Type B pancreatic cell (in vitro differentiated cells): Measurements from ENCODE around the gene ACTA2. TPM values are rescaled to one million over a fixed set of nuclear protein-coding genes. Genes with fewer than 3 reads are reported as not detected.
A peak's percentile ranks its signal among the peaks of the same experiment; 100 is the strongest.

ENCODE experiments used
- DNase-seq: peaks from one replicate; pipeline ENCODE4 v3.0.0; 2021; ENCODE audit warnings: mixed read lengths; ENCODE audit not compliant: unreplicated experiment; ENCODE audit errors: extremely low spot score
- H3K27ac Mint-ChIP-seq: 2 replicates; pipeline ENCODE4 v1.8.0; 2021; ENCODE audit warnings: mild to moderate bottlenecking, mixed read lengths
- H3K27me3 Mint-ChIP-seq: 2 replicates; pipeline ENCODE4 v1.8.0; 2021; ENCODE audit warnings: mixed read lengths
- H3K36me3 Mint-ChIP-seq: 2 replicates; pipeline ENCODE4 v1.8.0; 2021; ENCODE audit warnings: mixed read lengths
- H3K4me1 Mint-ChIP-seq: one replicate; pipeline ENCODE4 v1.8.0; 2021; ENCODE audit warnings: mixed read lengths; ENCODE audit not compliant: unreplicated experiment
- H3K4me3 Mint-ChIP-seq: 2 replicates; pipeline ENCODE4 v1.8.0; 2021; ENCODE audit warnings: mild to moderate bottlenecking, mixed read lengths
- H3K9me3 Mint-ChIP-seq: 2 replicates; pipeline ENCODE4 v1.8.0; 2021; ENCODE audit warnings: mixed read lengths
- CTCF ChIP-seq: fragments of 200-600 bp; sonication (generic); conservative IDR thresholded peaks from 2 replicates; pipeline ENCODE4 v1.5.0; 2021; ENCODE audit warnings: antibody characterized with exemption, mild to moderate bottlenecking
- total RNA-seq: library from RNA; stranded (reverse); gene quantifications from 2 replicates; pipeline ENCODE4 v1.2.1, GENCODE V29; 2021; ENCODE audit warnings: low replicate concordance

The ACTA2 gene
- total RNA-seq, 1 donor from 2014 or later = 76.5 TPM

DNA sequence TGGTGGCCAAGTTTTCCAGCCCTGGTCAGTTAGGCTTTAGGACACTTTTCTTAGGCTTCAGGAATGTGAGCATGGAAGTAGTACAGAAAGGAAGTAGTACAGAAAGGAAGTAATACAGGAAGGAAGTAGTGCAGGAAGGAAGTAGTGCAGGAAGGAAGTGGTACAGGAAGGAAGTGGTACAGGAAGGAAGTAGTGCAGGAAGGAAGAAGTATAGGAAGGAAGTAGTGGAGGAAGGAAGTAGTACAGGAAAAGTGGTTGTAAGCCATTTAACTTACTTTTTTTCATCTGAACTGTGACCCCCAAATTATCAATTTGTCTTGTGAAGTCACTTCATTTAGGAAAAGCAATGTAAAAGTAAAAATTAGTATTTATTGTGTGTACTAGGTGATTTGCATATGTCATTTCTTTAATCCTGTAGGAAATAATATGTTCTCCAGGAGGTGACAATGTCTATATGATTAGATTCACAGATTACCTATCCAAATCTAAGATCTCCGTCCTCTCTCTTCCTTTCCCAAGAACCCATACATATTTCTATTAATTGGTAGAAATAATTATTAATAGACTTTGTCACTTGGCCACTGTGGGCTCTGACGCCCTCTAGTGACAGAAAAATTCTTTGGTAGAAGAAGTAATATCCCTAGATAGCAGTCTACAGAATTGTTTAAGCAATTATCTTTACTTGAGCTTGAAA, 34.1 kb upstream of the ACTA2 start:
- Mint-ChIP-seq H3K27me3 (peaks cover 13% of the 10 kb centered on the region), H3K9me3 (no peaks in the 10 kb centered on the region), H3K27ac (no peak overlapping the region), H3K36me3 (no peaks in the 10 kb centered on the region), H3K4me3 (no peak overlapping the region), H3K4me1 (peaks cover 20% of the 10 kb centered on the region)
- no peak for DNase-seq
- peak; percentile 78 for TF ChIP-seq CTCF

- Mint-ChIP-seq H3K36me3 (no peaks in the 10 kb centered on the region), H3K27ac (no peak overlapping the region), H3K4me1 (peaks cover 16% of the 10 kb centered on the region), H3K9me3 (no peaks in the 10 kb centered on the region), H3K27me3 (no peaks in the 10 kb centered on the region), H3K4me3 (no peak overlapping the region)
- no peak for DNase-seq
- TF ChIP-seq CTCF = no peak
Measured at GRCh38 chr10:88984525-88984924, 32.0 kb upstream of the ACTA2 start.

- no peaks in the 10 kb centered on the region for H3K27me3 Mint-ChIP-seq
- no peaks in the 10 kb centered on the region for H3K36me3 Mint-ChIP-seq
- no peak for DNase-seq
- peaks cover 21% of the 10 kb centered on the region for H3K4me1 Mint-ChIP-seq
- H3K4me3 Mint-ChIP-seq = no peak overlapping the region
- TF ChIP-seq CTCF = no peak
- no peak overlapping the region for H3K27ac Mint-ChIP-seq
- no peaks in the 10 kb centered on the region for H3K9me3 Mint-ChIP-seq
Measured at GRCh38 chr10:88983939-88984338, 31.4 kb upstream of the ACTA2 start.

DNA sequence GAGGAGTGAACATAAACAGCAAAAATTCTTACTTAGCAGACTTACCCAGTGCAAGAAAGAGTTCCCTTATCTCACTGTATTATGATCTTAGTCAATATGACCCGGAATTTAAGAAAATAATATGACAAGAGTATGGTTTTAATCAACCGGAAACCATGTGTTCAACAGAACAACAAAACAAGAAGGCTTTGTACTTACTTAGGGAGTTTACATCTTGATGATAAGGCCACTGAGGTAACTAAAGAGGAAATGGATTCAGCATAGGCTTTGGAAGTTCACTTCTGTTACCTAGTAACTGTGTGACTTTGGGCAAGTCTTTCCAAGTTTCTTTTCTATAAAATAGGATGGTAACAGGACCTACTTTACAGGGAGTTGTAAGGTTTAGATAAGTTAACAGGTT, 30.6 kb upstream of the ACTA2 start:
- no peak overlapping the region for H3K27ac Mint-ChIP-seq
- H3K4me1 Mint-ChIP-seq = peaks cover 21% of the 10 kb centered on the region

DNA sequence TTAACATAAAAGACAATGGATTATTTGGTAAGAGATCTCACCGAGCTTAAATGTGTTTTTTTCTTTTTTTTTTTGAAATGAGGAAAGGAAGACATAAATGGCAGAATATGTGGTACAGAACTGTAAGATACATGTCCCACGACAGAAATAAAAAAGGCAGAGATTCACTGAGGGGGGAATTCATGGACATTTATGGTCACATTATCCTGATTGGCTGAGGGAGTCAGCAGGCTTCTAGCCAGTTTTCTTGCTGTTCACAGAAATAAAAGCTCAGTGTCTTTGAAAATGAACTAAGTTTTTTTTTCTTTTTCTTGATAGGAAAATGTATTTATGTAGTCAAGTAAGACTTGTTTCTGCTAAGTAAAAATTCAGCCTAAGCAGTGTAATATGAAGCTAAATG, 29.8 kb upstream of the ACTA2 start:
- no peak for DNase-seq
- H3K36me3 Mint-ChIP-seq = no peaks in the 10 kb centered on the region
- no peak overlapping the region for H3K27ac Mint-ChIP-seq
- no peaks in the 10 kb centered on the region for H3K9me3 Mint-ChIP-seq
- H3K4me1 Mint-ChIP-seq = peaks cover 21% of the 10 kb centered on the region
- no peak for TF ChIP-seq CTCF
- no peak overlapping the region for H3K4me3 Mint-ChIP-seq
- no peaks in the 10 kb centered on the region for H3K27me3 Mint-ChIP-seq

More for the DNA sequence above, 30.6 kb upstream of the ACTA2 start:
- no peak for DNase-seq
- H3K27me3 Mint-ChIP-seq = no peaks in the 10 kb centered on the region
- no peak overlapping the region for H3K4me3 Mint-ChIP-seq
- no peaks in the 10 kb centered on the region for H3K9me3 Mint-ChIP-seq
- H3K36me3 Mint-ChIP-seq = no peaks in the 10 kb centered on the region
- no peak for TF ChIP-seq CTCF

DNA sequence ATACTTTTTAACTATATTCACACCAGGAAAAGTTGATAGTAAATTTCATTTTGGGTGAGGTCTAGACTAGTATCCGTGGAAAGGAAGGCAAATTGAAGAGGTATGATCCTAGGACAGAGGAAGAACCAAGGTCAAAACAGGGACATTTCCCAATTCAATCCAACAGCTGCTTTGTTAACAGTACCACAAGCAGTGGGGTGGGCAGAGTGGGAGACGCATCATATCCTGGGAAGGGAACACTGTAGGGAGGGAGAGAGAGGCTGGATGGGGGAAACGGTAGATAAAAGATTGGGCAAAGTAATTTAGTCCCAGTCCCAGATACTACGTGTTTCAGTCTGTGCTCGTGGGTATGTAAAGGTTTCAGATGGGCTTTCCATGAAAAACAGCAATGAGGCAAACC, 28.9 kb upstream of the ACTA2 start:
- Mint-ChIP-seq H3K36me3 (no peaks in the 10 kb centered on the region), H3K4me1 (peaks cover 21% of the 10 kb centered on the region), H3K9me3 (no peaks in the 10 kb centered on the region), H3K4me3 (no peak overlapping the region), H3K27ac (no peak overlapping the region), H3K27me3 (no peaks in the 10 kb centered on the region)
- no peak for TF ChIP-seq CTCF
- no peak for DNase-seq
